ENCODE measurements around the gene MICAL3. TPM values are rescaled to one million over a fixed set of nuclear protein-coding genes. Genes with fewer than 3 reads are reported as not detected.

Gene MICAL3
- polyA plus RNA-seq, 1 of the 3 experiments (the other 2 are of a cell fraction) = 83.1 TPM

DNA sequence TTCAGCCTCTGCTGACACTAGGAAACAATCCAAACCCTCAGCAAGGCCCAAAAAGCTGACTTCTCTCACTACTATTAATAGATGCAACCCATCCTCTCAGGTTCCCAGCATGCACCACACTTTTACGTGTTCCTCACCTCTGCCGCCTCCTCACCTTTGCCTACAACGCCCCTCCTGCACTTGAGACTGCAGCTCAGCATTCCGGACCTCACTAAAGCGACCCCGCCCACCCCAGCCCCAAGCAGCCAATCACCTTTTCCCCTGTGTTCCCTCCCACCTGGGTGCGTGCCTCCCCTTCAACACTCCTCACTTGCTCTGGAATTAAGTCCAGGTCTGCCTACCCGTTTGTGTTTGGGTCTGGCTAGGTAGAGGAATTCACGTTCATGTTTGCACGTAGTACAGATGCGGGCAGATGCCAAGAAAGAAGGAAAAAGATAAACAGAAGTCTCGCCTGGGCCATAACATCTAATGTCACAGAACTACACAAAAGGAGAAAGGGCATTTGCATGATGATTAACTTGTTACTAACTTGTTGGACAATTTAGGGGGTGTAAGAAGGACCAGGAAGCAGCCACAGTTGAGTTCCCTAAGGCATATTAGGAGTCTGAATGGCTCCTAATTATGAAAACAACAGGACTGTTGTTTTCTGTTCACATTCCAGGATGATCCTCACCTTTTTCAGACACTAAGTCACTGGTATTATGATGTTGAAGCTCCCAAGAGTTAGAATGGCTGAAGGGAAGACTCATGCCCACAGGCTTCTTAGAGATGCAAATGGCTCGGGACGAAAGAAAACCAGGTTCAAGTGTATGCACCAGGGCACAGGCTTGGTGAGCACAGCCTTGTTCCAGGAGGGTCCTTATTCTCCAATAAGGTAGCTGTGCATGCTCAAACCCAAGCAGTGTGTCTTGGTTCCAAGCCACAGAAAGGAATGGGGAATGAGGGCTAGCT is 102.2 kb downstream of the MICAL3 start:
- H3K79me2 ChIP-seq (ENCODE audit: insufficient read depth) = peaks cover 84% of the 10 kb centered on the region
- no peak for DNase-seq
- H3K9me3 ChIP-seq = no peaks in the 10 kb centered on the region
- 95% methylated on average over 14 of the region's 14 CpGs for WGBS (ENCODE audit: low lambda C conversion rate)
- H3K9me2 ChIP-seq = no peaks in the 10 kb centered on the region
- H4K20me1 ChIP-seq (ENCODE audit: insufficient read depth) = peaks cover 67% of the 10 kb centered on the region
- no peaks in the 10 kb centered on the region for H3K36me3 ChIP-seq (replicated peaks in 1 of 2; ENCODE audit: control insufficient read depth in 1 of 2, insufficient read depth in 2 of 2, low read length in 1 of 2)
- peaks cover 14% of the 10 kb centered on the region for H3F3A ChIP-seq (replicated peaks; ENCODE audit: insufficient read depth)
- H3K4me1 ChIP-seq (ENCODE audit: control insufficient read depth in 1 of 2, insufficient read depth in 2 of 2, low read depth in 1 of 2, low read length in 1 of 2) = peaks cover 23 to 59% of the 10 kb centered on the region in 2 experiments
- H3K27ac ChIP-seq (ENCODE audit: low read depth in 2 of 2, low read length in 1 of 2) = peak overlapping the region; percentile 64 to 77
- POLR2A ChIA-PET = no interaction called here
- H3K9ac ChIP-seq = no peak overlapping the region
- TF ChIP-seq, protein P1, sequence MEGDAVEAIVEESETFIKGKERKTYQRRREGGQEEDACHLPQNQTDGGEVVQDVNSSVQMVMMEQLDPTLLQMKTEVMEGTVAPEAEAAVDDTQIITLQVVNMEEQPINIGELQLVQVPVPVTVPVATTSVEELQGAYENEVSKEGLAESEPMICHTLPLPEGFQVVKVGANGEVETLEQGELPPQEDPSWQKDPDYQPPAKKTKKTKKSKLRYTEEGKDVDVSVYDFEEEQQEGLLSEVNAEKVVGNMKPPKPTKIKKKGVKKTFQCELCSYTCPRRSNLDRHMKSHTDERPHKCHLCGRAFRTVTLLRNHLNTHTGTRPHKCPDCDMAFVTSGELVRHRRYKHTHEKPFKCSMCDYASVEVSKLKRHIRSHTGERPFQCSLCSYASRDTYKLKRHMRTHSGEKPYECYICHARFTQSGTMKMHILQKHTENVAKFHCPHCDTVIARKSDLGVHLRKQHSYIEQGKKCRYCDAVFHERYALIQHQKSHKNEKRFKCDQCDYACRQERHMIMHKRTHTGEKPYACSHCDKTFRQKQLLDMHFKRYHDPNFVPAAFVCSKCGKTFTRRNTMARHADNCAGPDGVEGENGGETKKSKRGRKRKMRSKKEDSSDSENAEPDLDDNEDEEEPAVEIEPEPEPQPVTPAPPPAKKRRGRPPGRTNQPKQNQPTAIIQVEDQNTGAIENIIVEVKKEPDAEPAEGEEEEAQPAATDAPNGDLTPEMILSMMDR (IDR thresholded peaks at IDR 0.05) = no peak
- no peak for TF ChIP-seq RXRA (IDR thresholded peaks at IDR 0.05; ENCODE audit: borderline replicate concordance, low read depth)
- no peak for TF ChIP-seq JUND (IDR thresholded peaks at IDR 0.05)
- no peak for TF ChIP-seq TCF12 (IDR thresholded peaks at IDR 0.05)
- no peak for TF ChIP-seq POLR2AphosphoS5 (IDR thresholded peaks at IDR 0.05; ENCODE audit: low read depth, low read length)
- TF ChIP-seq, protein P2, sequence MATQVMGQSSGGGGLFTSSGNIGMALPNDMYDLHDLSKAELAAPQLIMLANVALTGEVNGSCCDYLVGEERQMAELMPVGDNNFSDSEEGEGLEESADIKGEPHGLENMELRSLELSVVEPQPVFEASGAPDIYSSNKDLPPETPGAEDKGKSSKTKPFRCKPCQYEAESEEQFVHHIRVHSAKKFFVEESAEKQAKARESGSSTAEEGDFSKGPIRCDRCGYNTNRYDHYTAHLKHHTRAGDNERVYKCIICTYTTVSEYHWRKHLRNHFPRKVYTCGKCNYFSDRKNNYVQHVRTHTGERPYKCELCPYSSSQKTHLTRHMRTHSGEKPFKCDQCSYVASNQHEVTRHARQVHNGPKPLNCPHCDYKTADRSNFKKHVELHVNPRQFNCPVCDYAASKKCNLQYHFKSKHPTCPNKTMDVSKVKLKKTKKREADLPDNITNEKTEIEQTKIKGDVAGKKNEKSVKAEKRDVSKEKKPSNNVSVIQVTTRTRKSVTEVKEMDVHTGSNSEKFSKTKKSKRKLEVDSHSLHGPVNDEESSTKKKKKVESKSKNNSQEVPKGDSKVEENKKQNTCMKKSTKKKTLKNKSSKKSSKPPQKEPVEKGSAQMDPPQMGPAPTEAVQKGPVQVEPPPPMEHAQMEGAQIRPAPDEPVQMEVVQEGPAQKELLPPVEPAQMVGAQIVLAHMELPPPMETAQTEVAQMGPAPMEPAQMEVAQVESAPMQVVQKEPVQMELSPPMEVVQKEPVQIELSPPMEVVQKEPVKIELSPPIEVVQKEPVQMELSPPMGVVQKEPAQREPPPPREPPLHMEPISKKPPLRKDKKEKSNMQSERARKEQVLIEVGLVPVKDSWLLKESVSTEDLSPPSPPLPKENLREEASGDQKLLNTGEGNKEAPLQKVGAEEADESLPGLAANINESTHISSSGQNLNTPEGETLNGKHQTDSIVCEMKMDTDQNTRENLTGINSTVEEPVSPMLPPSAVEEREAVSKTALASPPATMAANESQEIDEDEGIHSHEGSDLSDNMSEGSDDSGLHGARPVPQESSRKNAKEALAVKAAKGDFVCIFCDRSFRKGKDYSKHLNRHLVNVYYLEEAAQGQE (IDR thresholded peaks at IDR 0.05; ENCODE audit: low read depth, low read length) = no peak
- no peak for TF ChIP-seq FOXM1 (IDR thresholded peaks at IDR 0.05; ENCODE audit: low read depth)
- no peak for TF ChIP-seq GABPA (IDR thresholded peaks at IDR 0.05; ENCODE audit: low read depth)
- TF ChIP-seq, protein P3, sequence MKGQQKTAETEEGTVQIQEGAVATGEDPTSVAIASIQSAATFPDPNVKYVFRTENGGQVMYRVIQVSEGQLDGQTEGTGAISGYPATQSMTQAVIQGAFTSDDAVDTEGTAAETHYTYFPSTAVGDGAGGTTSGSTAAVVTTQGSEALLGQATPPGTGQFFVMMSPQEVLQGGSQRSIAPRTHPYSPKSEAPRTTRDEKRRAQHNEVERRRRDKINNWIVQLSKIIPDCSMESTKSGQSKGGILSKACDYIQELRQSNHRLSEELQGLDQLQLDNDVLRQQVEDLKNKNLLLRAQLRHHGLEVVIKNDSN (IDR thresholded peaks at IDR 0.05; ENCODE audit: borderline replicate concordance, low read depth) = no peak
- TF ChIP-seq GATA2 (CRISPR knock-in tag; IDR thresholded peaks at IDR 0.05) = no peak
- TF ChIP-seq CHD2 (IDR thresholded peaks at IDR 0.05; ENCODE audit: low read length, partially characterized antibody) = no peak
- TF ChIP-seq FOSL2 (IDR thresholded peaks at IDR 0.05; ENCODE audit: borderline replicate concordance, low read depth) = no peak
- TF ChIP-seq, protein P4, sequence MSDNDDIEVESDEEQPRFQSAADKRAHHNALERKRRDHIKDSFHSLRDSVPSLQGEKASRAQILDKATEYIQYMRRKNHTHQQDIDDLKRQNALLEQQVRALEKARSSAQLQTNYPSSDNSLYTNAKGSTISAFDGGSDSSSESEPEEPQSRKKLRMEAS (IDR thresholded peaks at IDR 0.05; ENCODE audit: low read depth) = no peak
- TF ChIP-seq SIN3A (IDR thresholded peaks at IDR 0.05; ENCODE audit: borderline replicate concordance, low read depth, low read length) = no peak
- no peak for TF ChIP-seq NRF1 (IDR thresholded peaks at IDR 0.05; ENCODE audit: low read depth, low read length)
- no peak for TF ChIP-seq RCOR1 (IDR thresholded peaks at IDR 0.05; ENCODE audit: low read length)
- TF ChIP-seq TEAD4 (IDR thresholded peaks at IDR 0.05; ENCODE audit: borderline replicate concordance, insufficient read depth) = no peak
- TF ChIP-seq MXI1 (IDR thresholded peaks at IDR 0.05; ENCODE audit: low read depth, low read length) = no peak
- CTCF ChIA-PET = interaction anchor here (0.7 to 3.9 kb wide), 9 partner anchors 9 to 154 kb away, joined by 3 to 14 read pairs (median 5); partner anchors contain the start of gene MICAL3
- peak overlapping the region; percentile 52 for H3K4me2 ChIP-seq
- no peaks in the 10 kb centered on the region for H3K27me3 ChIP-seq (ENCODE audit: insufficient read depth)
- no peak overlapping the region for H3K4me3 ChIP-seq (ENCODE audit: low read depth in 2 of 2, low read length in 1 of 2)
- no peak overlapping the region for H2AFZ ChIP-seq (ENCODE audit: low read depth)
